Hepatocyte (in vitro differentiated cells): ENCODE results near the gene MRGPRD. TPM values are rescaled to one million over a fixed set of nuclear protein-coding genes. Genes with fewer than 3 reads are reported as not detected.

Experiments used
- DNase-seq: peaks from one replicate; pipeline ENCODE4 v3.0.0-alpha.2; 2016; ENCODE audit warnings: low spot score
- H2AFZ ChIP-seq: fragments of 200-600 bp; sonication (generic); 2 replicates; pipeline ENCODE4 v1.6.0; 2016; ENCODE audit warnings: antibody characterized with exemption, mild to moderate bottlenecking
- H3K27ac ChIP-seq: fragments of 200-600 bp; sonication (generic); 2 replicates; pipeline ENCODE4 v1.5.1; 2016; ENCODE audit warnings: mild to moderate bottlenecking
- H3K27me3 ChIP-seq: fragments of 200-600 bp; sonication (generic); 2 replicates; pipeline ENCODE4 v1.6.1; 2016
- H3K36me3 ChIP-seq: fragments of 200-600 bp; sonication (generic); replicated peaks from 2 replicates; pipeline ENCODE4 v1.5.1; 2016; ENCODE audit warnings: low read depth; ENCODE audit not compliant: insufficient read depth
- H3K4me1 ChIP-seq: fragments of 200-600 bp; sonication (generic); 2 replicates; pipeline ENCODE4 v1.5.1; 2016; ENCODE audit warnings: mild to moderate bottlenecking, moderate library complexity; ENCODE audit not compliant: insufficient read depth
- H3K4me2 ChIP-seq: fragments of 200-600 bp; sonication (generic); 2 replicates; pipeline ENCODE4 v1.6.0; 2016
- H3K4me3 ChIP-seq: fragments of 200-600 bp; sonication (generic); 2 replicates; pipeline ENCODE4 v1.5.1; 2016; ENCODE audit warnings: mild to moderate bottlenecking
- H3K79me2 ChIP-seq: fragments of 200-600 bp; sonication (generic); 2 replicates; pipeline ENCODE4 v1.6.0; 2017; ENCODE audit warnings: mild to moderate bottlenecking
- H3K9me2 ChIP-seq: fragments of 200-600 bp; sonication (generic); replicated peaks from 2 replicates; pipeline ENCODE4 v1.6.0; 2017; ENCODE audit warnings: mild to moderate bottlenecking; ENCODE audit not compliant: insufficient read depth
- H3K9me3 ChIP-seq: fragments of 200-600 bp; sonication (generic); 2 replicates; pipeline ENCODE4 v1.5.1; 2016; ENCODE audit warnings: low read depth, mild to moderate bottlenecking
- H4K20me1 ChIP-seq: fragments of 200-600 bp; sonication (generic); 2 replicates; pipeline ENCODE4 v1.6.0; 2016; ENCODE audit warnings: mild to moderate bottlenecking; ENCODE audit not compliant: insufficient read depth, poor library complexity, severe bottlenecking
- CTCF ChIP-seq: fragments of 200-600 bp; sonication (generic); IDR thresholded peaks from 2 replicates; pipeline ENCODE4 v1.5.1; 2016; ENCODE audit warnings: antibody characterized with exemption, mild to moderate bottlenecking; ENCODE audit not compliant: poor library complexity
- EZH2 ChIP-seq: fragments of 200-600 bp; sonication (generic); IDR thresholded peaks from 2 replicates; pipeline ENCODE4 v1.6.1; 2016; ENCODE audit warnings: antibody characterized with exemption, mild to moderate bottlenecking, borderline replicate concordance
- EZH2phosphoT487 ChIP-seq: fragments of 200-600 bp; sonication (generic); IDR thresholded peaks from one replicate; pipeline ENCODE4 v1.6.1; 2018; ENCODE audit warnings: antibody characterized with exemption, mild to moderate bottlenecking, low read depth, moderate library complexity; ENCODE audit not compliant: unreplicated experiment, severe bottlenecking
- whole genome bisulfite sequencing: methylation state at CpG from one replicate; pipeline ENCODE4 v1.1.6; 2016; ENCODE audit warnings: low lambda C conversion rate; ENCODE audit errors: missing lambda C conversion rate; 5-methylcytosine and 5-hydroxymethylcytosine counted together
- polyA plus RNA-seq: library from polyadenylated mRNA; unstranded; fragments of >200 nt; fragmentation: Nextera tagmentation; extraction: Ambion mirVana; gene quantifications from 2 replicates; pipeline ENCODE4 v1.2.1, GENCODE V29; 2016
- total RNA-seq: library from RNA; depleted of rRNA; stranded (reverse); fragments of >200 nt; gene quantifications from 2 replicates; pipeline ENCODE4 v1.2.3, GENCODE V29; 2014

Gene MRGPRD
- total and polyA plus RNA-seq, 2 experiments from 2014 or later = not detected

GRCh38 chr11:69006816-69007215, 26.0 kb upstream of the MRGPRD start:
- no peaks in the 10 kb centered on the region for H3K79me2 ChIP-seq
- H3K4me3 ChIP-seq = no peak overlapping the region
- 92% methylated on average over 12 of the region's 12 CpGs for WGBS
- no peaks in the 10 kb centered on the region for H3K9me3 ChIP-seq
- no peak overlapping the region for H3K4me2 ChIP-seq
- no peaks in the 10 kb centered on the region for H3K9me2 ChIP-seq
- TF ChIP-seq CTCF (no peak), EZH2 (no peak), EZH2phosphoT487 (no peak)
- peak overlapping the region; percentile 96 for H3K27ac ChIP-seq
- DNase-seq = no peak
- H4K20me1 ChIP-seq = no peaks in the 10 kb centered on the region
- peaks cover 45% of the 10 kb centered on the region for H3K4me1 ChIP-seq
- H2AFZ ChIP-seq = no peak overlapping the region
- H3K36me3 ChIP-seq = no peaks in the 10 kb centered on the region
- H3K27me3 ChIP-seq = no peaks in the 10 kb centered on the region

- no peaks in the 10 kb centered on the region for H3K9me3 ChIP-seq
- no peak for DNase-seq
- H2AFZ ChIP-seq = no peak overlapping the region
- WGBS = 96% methylated on average over 39 of the region's 48 CpGs
- H3K27me3 ChIP-seq = no peaks in the 10 kb centered on the region
- no peak overlapping the region for H3K4me3 ChIP-seq
- no peaks in the 10 kb centered on the region for H3K9me2 ChIP-seq
- no peak overlapping the region for H3K4me2 ChIP-seq
- peaks cover 37% of the 10 kb centered on the region for H3K4me1 ChIP-seq
- no peaks in the 10 kb centered on the region for H3K36me3 ChIP-seq
- H3K79me2 ChIP-seq = no peaks in the 10 kb centered on the region
- H4K20me1 ChIP-seq = no peaks in the 10 kb centered on the region
- H3K27ac ChIP-seq = no peak overlapping the region
- TF ChIP-seq CTCF (no peak), EZH2 (no peak), EZH2phosphoT487 (no peak)
Observed at GRCh38 chr11:69005631-69006368, 25.0 kb upstream of the MRGPRD start.

- no peak for DNase-seq
- H3K4me3 ChIP-seq = no peak overlapping the region
- H3K27me3 ChIP-seq = no peaks in the 10 kb centered on the region
- H4K20me1 ChIP-seq = no peaks in the 10 kb centered on the region
- H3K9me3 ChIP-seq = no peaks in the 10 kb centered on the region
- H2AFZ ChIP-seq = no peak overlapping the region
- no peak overlapping the region for H3K4me2 ChIP-seq
- TF ChIP-seq EZH2phosphoT487 (no peak), CTCF (no peak)
- WGBS = 99% methylated on average over 27 of the region's 27 CpGs
- H3K9me2 ChIP-seq = no peaks in the 10 kb centered on the region
- H3K4me1 ChIP-seq = peaks cover 31% of the 10 kb centered on the region
- H3K36me3 ChIP-seq = no peaks in the 10 kb centered on the region
- no peaks in the 10 kb centered on the region for H3K79me2 ChIP-seq
- no peak overlapping the region for H3K27ac ChIP-seq
Observed at GRCh38 chr11:69005183-69005630, 24.4 kb upstream of the MRGPRD start.
